ENCODE results near the gene PKD1. TPM values are rescaled to one million over a fixed set of nuclear protein-coding genes. Genes with fewer than 3 reads are reported as not detected.

Gene PKD1
- polyA plus RNA-seq, 3 donors = 96.5 to 119 (median 115) TPM

GRCh38 chr16:2077016-2077415 lies 58.7 kb downstream of the PKD1 start:
- no peak for DNase-seq

GRCh38 chr16:2076072-2076865 lies 59.4 kb downstream of the PKD1 start:
- DNase-seq = no peak

- DNase-seq = no peak
These were observed 60.1 kb downstream of the PKD1 start for GRCh38 chr16:2075631-2076030.

DNA sequence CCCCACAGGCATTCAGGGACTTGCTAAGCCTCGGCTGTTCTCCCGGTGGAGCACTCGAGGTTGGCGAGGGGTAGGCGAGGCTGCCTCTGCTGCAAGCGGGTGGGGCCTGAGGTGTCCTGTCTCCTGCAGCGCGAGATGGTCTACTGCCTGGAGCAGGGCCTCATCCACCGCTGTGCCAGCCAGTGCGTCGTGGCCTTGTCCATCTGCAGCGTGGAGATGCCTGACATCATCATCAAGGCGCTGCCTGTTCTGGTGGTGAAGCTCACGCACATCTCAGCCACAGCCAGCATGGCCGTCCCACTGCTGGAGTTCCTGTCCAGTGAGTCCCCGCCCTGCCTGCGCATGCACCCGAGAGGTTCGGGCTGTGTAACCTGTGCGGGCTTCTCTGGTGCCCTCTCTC lies 61.6 kb downstream of the PKD1 start:
- DNase-seq = no peak

DNA sequence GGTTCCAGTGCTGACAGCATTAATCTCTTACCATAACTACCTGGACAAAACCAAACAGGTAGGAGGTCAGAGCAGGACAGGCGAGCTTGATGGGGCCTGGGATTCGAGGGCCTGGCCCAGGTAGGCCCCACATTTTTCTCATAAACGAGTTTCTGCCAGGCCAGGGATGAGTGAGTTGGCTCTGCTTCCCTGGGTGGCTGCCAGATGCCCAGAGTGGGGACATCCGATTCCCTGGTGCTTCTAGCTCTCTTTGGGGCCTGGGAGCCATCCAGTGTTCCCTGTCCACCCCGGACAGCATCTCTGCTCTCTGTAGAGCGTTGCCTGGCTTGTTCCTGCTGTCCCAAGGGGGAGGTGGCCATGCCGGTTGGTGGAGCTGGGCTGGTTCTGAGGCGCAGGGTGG lies 62.8 kb downstream of the PKD1 start:
- no peak for DNase-seq

- DNase-seq = no peak
These were observed 64.1 kb downstream of the PKD1 start for GRCh38 chr16:2071454-2072202.

DNA sequence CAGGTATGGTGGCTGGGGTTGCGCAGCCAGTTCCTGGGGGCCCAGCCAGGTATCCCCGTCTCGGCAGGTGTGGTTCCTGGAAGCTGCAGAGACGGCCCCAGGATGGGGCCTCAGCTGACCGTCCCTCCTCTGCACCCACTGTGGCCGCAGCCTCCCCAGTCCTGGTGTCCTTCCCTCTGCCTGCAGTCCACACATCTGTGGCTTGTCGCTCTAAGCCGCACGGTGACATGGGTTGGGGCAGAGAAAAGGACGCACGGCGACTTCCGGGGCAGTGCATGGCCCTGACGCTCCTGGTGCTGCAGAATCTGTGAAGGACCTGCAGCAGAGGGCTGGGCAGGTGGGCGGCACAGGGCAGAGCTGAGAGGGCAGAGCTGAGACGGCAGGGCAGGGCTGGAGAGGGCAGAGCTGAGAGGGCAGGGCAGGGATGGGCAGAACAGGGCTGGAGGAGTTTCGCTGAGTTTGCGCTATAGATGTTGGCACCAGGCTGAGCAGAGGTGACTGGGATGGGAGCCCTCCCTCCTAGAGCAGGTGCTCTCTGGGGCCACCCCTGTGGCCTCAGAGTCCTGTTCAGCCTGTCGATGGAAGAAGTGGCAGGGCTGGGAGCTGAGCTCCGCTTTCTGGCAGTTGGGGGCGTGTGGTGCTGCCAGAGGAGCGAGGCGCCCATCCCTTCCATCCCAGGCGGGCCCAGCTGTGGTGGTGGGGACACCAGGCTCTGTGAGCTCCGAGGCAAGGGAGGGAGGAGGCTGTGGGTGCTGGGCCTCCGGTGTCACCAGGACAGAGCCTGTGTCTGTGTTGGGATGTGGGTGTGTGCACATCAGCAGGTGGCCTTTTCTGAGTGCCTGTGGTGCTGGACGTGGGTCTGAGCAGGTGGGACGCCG lies 64.9 kb downstream of the PKD1 start:
- no peak for DNase-seq

GRCh38 chr16:2066139-2066538 lies 69.6 kb downstream of the PKD1 start:
- DNase-seq = no peak

GRCh38 chr16:2064368-2064945 lies 71.2 kb downstream of the PKD1 start:
- no peak for DNase-seq

DNA sequence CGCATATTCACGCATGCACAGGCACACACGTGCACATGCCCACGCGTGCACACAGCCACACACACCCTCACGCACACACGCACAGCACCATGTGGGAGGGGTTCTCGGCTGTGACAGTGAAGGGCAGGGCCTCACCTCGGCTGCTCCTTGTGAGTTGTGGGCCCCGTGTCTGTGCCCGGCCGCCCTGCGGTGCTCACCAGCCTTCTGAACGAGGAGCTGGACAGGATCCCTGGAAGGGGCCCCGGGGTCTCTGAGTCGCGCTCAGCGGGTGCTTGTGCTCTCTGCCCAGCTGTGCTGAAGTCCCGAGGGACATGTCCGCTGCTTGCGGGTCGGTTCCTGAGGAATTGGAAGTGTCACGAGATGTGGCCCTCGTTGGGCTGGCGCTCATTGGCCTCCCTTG lies 71.8 kb downstream of the PKD1 start:
- no peak for DNase-seq

DNA sequence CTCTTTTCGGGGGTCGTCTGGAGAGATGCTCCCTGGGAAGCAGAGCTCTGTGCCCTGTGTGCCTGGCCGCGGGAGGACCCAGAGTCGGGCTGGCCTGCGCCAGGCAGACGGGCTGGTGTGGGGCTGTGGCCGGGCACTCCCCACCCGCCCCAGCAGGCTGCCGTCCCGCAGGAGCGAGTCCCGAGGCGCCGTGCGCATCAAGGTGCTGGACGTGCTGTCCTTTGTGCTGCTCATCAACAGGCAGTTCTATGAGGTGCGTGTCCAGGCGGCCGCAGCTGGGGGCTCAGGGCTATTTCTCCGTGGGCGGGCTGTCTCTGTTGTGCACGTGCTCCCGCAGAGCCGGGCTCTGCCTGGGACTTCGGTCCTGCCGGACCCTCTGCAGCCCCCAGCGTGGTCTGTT lies 72.9 kb downstream of the PKD1 start:
- DNase-seq = no peak

GRCh38 chr16:2061526-2061925 lies 74.2 kb downstream of the PKD1 start:
- DNase-seq = no peak

GRCh38 chr16:2061023-2061422 lies 74.7 kb downstream of the PKD1 start:
- DNase-seq = no peak

DNA sequence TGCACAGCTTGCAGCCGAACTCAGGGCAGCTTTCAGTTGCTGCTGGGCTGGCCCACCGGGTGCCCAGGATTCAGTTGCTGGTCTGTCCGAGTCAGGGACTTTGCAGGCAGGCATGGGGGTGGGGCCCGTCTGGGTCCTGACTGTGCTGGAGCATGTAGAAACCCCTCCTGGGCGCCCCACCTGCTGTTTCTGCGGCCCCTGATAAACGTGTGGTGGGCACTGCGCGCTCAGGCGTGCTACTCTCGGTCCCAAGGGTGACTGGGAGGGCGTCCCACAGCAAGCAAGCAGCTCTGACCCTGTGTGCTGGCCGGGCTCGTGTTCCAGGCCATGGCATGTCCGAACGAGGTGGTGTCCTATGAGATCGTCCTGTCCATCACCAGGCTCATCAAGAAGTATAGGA lies 75.4 kb downstream of the PKD1 start:
- DNase-seq = no peak

DNA sequence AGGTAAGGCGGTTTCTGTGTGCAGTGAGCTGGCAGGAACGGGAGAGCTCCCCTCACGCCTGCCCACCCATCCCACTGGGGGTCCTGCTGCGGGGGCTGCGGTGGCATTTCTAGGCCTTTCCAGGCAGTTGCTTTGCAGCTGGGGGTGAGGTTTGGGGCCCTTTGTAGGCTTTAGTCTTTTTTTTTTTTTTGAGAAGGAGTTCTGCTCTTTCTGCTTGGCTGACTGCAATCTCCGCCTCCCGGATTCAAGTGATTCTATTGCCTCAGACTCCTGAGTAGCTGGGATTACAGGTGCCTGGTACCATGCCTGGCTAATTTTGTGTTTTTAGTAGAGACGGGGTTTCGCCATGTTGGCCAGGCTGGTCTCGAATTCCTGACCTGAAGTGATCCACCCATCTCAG lies 76.8 kb downstream of the PKD1 start:
- peak; percentile 69 for DNase-seq

GRCh38 chr16:2058420-2058819 lies 77.3 kb downstream of the PKD1 start:
- DNase-seq = no peak

- DNase-seq = no peak
These were observed 78.3 kb downstream of the PKD1 start for GRCh38 chr16:2057438-2057837.

GRCh38 chr16:2056681-2057407 lies 78.9 kb downstream of the PKD1 start:
- DNase-seq = no peak

DNA sequence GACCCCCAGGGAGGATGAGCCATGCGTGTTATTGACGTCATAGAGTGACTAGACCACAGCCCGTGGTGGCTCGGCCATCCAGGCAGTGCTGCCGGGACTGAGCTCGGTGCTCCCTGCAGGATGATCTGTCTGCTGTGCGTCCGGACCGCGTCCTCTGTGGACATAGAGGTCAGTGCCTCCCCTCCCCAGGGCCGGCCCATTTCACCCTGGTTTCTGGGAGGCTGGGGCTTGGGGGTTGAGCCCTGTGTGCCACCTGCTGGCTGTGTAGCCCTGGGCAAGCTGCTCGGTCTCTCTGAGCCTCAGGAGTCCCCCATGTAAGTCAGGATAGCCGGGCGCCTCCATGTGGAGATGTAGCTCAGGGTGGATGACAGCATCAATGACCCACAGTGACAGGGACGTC lies 79.6 kb downstream of the PKD1 start:
- DNase-seq = no peak

DNA sequence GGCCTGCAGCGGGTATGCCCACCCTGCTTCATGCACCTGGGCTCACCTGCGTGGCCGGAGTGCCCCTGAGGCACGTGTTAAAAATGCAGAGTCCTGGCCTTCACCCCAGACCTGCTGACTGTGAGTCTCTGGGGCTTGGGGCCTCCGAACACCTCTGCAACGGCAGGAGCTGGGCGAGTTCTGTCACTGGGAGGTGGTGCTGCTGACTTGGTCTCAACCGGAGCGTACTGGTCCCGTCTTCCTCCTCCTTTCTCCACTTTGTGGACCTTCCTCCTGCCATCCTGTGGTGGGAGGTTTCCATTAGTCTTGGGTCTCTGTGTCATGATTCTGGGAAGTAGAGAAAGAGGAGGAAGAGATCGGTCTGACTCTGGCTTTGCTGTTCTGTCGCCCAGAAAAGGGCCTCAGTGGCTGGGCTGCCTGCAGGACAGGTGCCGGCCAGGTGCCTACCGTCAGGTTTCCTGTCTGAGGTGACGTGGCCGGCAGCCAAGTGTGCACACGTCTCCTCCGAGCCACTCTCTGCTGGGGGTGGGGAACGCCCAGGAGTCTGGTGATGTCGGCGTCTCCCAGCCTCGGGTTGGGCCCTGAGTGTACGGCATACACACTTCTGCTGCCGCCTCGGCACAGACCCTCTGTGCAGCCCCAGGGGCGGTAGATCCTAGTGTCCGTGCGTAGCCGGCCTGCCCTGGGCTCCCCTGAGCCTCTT lies 81.0 kb downstream of the PKD1 start:
- DNase-seq = no peak

DNA sequence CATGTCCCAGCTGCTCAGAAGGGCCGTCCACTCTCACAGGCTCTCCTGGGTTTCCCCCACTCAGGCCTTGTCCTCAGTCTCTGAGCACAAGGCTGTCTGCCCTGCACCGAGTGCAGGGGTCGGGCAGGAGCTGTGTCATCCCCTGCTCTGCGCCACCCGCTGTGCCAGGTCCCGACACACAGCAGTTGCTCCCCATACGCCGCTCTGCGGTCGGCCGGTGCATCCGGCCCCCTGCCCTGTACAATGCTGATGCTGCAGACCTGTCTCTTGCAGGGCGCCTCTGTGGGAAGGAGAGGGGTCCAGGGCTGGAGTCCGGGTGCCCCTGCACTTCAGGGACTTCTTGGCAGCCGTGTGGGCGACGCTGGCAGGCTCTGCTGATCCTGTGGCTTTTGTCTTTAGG lies 81.8 kb downstream of the PKD1 start:
- DNase-seq = no peak

Measured in renal pelvis (tissue), 4 donors.